GM19324 (cell line): ENCODE results near the gene CDH4.
"Not testable (repeated sequence)": the region's sequence is repeated elsewhere in the genome, so short reads cannot be mapped to it uniquely, and the experiment has no call there.

Experiments used
- ATAC-seq: cut with Tn5 transposase; IDR thresholded peaks from one replicate; pipeline ENCODE4 v1.9.1; 2021; ENCODE audit warnings: mild to moderate bottlenecking, moderate library complexity; ENCODE audit not compliant: unreplicated experiment, low FRiP score

The CDH4 gene

GRCh38 chr20:61932711-61933480, 680.8 kb downstream of the CDH4 start:
- no peak for ATAC-seq

GRCh38 chr20:61933481-61933950, 681.5 kb downstream of the CDH4 start:
- no peak for ATAC-seq

GRCh38 chr20:61933951-61934715, 682.1 kb downstream of the CDH4 start:
- ATAC-seq, result no peak

GRCh38 chr20:61934716-61935530, 682.9 kb downstream of the CDH4 start:
- no peak for ATAC-seq

- no peak for ATAC-seq
These were observed 684.1 kb downstream of the CDH4 start for GRCh38 chr20:61935926-61936700.

- ATAC-seq, result no peak
These were observed 684.7 kb downstream of the CDH4 start for GRCh38 chr20:61936701-61937131.

GRCh38 chr20:61937146-61937962, 685.3 kb downstream of the CDH4 start:
- no peak for ATAC-seq

GRCh38 chr20:61937963-61938838, 686.1 kb downstream of the CDH4 start:
- no peak for ATAC-seq

GRCh38 chr20:61938839-61939690, 687.0 kb downstream of the CDH4 start:
- no peak for ATAC-seq

- ATAC-seq, result no peak
These were observed 687.8 kb downstream of the CDH4 start for GRCh38 chr20:61939691-61940360.

- no peak for ATAC-seq
These were observed 688.4 kb downstream of the CDH4 start for GRCh38 chr20:61940491-61940890.

- ATAC-seq, result no peak
These were observed 689.1 kb downstream of the CDH4 start for GRCh38 chr20:61940976-61941720.

GRCh38 chr20:61941721-61942405, 689.8 kb downstream of the CDH4 start:
- ATAC-seq, result no peak

- ATAC-seq, result no peak
These were observed 690.5 kb downstream of the CDH4 start for GRCh38 chr20:61942526-61942925.

- ATAC-seq, result not testable (repeated sequence)
These were observed 692.9 kb downstream of the CDH4 start for GRCh38 chr20:61944967-61945366.

GRCh38 chr20:61945495-61945894, 693.4 kb downstream of the CDH4 start:
- ATAC-seq, result not testable (repeated sequence)
